HG03378 (cell line): Measurements from ENCODE around the gene MTMR10.

Source experiments
- ATAC-seq: cut with Tn5 transposase; IDR thresholded peaks from one replicate; pipeline ENCODE4 v1.9.1; 2021; ENCODE audit warnings: mild to moderate bottlenecking, moderate library complexity; ENCODE audit not compliant: unreplicated experiment

MTMR10 gene

DNA sequence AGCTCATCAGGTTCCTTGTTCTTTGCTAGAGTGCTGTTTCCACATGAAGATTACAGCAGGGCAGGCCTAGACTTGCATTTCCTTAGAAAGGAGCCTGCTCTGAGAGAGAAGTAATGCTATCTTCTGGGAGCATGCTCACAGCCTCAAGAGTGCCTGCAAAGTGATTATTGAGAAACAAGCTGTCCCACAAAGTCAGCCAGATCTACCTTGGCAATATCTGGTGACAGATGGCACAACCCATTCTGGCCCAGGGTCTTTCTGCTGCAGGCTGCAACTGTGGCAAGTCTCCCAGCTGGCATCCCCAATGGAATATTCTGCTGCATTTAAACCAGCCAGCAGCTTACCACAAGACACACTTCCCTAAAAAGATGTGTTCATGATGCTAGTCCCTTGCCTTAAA, 29.3 kb downstream of the MTMR10 start:
- ATAC-seq = no peak

- no peak for ATAC-seq
Observed at GRCh38 chr15:30958219-30958618, 33.2 kb downstream of the MTMR10 start.

DNA sequence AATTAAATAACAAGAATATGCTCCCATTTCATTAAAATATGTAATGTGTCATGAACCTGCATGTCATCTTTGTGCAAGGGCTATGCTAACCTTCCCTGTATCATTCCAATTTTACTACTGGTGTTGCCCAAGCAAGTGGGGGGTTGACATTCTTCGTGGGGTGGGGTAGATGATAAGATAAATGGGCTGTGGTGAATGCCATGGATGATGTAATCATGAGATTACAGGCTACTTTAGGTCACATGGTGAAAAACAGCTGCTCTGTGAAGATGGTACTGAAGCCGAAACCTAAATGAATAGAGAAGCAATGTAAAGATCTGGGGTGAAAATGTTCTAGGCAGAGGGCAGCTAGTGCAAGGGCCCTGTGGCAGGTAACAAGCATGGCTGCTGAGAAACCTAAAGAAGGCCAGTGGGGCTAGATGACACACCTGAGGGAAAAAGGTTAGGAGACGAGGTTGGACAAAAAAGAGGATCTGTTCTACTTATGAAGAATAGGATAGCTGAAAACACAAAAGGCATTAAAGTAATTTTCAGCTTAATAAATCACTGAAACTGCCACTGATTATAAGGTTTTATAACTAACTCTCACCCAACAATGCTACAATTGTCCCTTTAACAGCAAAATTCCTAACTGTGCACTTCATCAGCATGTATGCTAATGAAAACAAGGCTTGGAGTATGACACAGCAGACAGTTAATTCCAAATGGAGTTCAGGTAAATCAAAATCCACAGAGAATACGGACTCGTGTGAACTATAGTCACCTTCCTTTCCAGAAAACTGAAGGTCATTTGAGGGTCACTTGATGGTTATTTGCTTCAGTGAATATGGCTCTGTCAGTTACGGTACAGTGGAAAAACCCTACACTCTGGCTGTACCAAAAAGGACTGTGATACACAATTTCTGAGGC, 35.0 kb downstream of the MTMR10 start:
- ATAC-seq = no peak

DNA sequence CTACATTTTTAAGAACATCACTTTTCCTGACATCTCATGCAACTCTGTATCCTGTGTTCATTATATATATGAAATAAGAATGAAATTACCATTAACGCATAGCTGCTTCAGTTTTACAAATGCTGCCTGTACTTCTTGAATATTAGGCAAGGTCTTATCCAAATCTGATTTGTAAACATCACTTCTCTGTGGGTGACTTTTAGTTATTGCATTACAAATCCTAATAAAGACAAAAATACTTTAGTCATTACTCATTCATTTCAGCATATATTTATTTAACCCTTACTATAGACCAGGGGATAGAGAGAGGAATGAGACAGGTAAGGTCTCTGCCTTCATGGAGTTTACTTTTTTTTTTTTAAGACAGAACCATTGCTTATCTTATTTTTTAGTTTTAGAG, 36.8 kb downstream of the MTMR10 start:
- no peak for ATAC-seq

DNA sequence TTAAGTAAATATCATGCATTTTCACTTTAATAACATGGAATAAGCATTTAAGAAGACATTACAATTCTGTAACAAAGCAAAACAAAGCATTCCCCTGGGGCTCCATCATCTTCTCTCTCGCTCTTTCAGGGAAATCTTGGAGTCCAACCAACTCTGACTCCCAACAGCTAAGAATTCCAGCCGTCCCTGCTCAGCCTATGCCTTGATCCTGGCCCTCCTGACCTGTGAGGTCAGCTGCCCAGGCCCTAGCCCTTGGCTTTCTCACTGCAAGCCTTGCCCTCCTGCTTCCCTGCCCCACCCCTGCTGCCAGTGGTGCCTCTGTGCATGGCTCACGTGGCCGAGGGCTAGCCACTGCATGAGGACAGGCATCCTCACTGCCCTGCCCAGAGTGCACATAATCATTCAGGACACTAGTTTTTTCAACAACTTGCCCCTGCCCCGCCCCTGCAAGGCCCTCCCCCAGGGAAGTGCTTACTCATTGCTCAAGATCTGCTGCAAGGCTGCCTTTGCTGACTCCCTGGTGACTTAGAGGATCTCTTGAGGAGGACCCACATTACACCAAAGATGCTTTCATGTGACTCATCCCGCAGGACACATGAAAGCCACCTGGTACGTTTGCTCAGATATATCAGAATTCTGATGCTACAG, 37.6 kb downstream of the MTMR10 start:
- no peak for ATAC-seq

- ATAC-seq = no peak
Observed at GRCh38 chr15:30953183-30953582, 38.2 kb downstream of the MTMR10 start.

DNA sequence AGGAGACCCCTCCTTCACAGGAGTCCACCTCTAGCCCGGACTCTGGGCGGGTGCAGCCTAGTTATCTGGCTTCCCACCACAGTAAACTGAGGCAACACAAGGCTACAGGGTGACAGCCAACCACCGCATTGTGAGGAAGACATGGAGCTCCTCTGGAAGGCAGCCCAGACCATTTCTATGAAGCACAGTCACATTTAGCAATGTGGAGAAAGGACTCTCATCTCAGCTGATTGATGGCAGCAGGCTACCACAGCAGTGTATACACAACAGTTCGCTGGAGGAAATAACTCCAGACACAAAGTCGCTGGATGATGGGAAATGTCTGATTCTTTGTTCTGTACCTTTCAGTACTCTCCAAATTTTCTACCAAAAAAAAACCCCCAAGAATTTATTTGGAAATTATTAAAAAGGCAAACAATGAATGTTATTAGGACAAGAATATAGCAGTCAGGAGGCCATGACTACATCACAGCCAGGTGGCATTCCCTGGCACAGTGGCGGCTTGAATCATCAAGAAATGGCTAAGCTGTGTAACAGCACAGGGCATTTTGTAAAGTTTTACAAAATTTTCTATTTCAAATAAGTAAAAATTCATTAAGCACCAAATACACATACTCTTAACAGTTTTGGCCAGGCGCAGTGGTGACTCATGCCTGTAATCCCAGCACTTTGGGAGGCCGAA, 47.6 kb downstream of the MTMR10 start:
- no peak for ATAC-seq

DNA sequence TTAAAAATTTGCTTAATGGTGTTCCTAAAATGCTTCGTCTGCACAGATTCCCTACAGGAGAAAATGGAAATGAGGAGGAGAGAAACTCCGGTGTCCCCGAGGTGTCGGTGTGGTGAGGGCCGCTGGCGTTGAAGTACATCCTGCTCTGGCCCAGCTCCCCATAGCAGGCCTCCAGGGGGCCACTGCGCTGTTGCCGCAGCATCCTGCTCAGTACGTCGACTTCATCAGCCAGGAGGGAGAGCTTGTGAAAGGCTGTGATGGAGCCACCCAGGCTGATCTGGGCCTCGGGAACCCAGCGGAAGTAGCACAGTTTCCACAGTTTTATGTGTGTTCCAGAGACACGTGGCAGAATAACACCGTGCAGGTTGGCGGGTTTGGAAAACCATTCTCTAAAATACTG, 49.9 kb downstream of the MTMR10 start:
- no peak for ATAC-seq

DNA sequence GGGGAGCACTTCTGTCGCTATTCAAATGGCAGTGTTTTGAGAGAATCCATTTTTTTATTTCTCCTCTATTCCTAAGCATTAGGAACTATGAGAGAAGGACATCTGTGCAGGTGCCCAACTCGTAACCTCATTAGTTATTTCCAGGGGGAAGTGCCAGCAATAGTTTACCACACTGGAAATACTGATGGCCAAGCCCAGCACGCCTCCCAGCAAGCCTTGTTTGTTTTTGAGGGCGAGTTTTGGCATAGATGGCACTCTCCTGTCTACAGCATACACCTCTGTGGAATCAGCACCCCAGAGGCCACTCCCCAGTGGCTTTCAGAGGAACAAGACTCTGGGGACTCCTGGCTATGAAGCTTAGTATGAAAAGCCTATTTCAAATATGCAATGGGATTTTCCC, 51.1 kb downstream of the MTMR10 start:
- no peak for ATAC-seq

DNA sequence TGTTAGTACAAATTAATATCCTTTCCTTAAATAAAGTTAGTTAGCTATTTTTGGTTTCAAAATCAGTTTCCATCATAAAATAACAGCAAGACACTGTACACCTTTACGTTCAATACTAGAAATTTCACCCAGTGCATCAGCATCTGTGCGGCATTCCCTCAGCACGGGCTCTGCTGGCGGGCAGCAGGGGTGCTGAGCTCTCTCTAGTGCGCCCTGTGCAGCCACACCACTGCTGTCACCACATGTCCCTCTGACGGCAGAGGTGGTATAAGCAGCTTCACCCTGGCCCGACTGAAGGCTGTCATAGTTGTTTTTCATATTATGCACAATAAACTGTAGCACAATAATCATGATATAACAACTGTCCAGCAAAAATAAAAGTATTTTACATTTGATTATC, 52.3 kb downstream of the MTMR10 start:
- no peak for ATAC-seq

GRCh38 chr15:30933293-30933692, 58.1 kb downstream of the MTMR10 start:
- ATAC-seq = no peak

DNA sequence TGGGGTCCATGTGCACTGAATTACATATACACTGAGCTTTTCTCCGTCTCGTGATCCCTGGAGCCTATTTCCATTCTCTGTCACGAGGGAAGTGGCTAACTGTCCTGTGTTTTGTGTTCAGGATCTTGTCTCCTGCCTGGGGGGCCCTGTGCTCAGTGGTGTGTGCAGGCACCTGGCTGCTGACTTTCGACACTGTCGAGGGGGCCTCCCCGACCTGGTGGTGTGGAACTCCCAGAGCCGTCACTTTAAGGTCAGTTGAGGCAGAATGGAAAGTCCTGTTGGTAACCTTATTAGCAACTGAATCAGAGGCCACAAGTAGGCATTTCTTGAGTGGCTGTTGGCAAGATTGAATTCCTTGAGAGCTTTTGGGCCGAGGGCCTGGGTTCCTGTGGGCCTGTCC, 61.0 kb downstream of the MTMR10 start:
- ATAC-seq = no peak

GRCh38 chr15:30929982-30930381, 61.4 kb downstream of the MTMR10 start:
- no peak for ATAC-seq

DNA sequence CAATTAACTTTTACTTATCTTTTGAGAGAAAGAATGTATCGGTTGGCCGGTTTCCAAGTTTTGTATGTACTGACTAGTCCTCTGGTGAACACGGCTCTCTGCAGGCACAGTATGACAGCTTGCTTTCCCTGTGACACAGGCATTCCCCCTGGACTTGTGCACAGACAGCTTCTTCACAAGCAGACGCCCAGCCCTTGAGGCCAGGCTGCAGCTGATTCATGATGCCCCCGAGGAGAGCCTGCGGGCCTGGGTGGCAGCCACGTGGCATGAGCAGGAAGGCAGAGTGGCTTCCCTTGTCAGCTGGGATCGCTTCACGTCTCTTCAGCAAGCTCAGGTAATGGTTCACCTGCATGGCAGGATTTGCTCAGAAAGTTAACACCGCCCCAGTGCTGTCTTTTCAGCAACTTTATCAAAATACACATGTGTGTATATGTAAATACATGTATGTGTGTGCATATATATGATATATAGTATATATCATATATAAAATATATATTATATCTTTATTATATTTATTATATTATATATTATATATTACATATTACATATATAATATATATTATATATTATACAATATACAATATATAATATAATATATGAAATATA, 62.3 kb downstream of the MTMR10 start:
- ATAC-seq = no peak

DNA sequence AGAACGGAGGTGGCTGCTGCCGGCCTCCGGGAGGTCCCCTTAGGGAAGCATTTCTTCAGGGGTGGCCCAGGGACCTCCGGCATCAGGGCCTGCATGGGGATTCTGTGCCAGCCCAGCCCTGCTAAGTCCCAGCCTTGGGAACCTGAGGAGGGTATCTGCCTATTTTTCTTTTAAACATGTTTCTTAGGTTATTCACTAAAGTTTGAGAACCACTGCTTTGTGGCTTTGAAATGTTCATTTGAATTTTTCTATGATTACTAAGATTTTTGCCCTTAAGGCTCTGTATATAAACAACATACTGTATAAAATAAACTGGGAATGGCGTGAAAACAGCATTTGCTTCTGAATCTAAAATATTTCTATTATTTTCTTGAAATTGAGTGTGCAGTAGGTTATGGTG, 63.4 kb downstream of the MTMR10 start:
- ATAC-seq = no peak

DNA sequence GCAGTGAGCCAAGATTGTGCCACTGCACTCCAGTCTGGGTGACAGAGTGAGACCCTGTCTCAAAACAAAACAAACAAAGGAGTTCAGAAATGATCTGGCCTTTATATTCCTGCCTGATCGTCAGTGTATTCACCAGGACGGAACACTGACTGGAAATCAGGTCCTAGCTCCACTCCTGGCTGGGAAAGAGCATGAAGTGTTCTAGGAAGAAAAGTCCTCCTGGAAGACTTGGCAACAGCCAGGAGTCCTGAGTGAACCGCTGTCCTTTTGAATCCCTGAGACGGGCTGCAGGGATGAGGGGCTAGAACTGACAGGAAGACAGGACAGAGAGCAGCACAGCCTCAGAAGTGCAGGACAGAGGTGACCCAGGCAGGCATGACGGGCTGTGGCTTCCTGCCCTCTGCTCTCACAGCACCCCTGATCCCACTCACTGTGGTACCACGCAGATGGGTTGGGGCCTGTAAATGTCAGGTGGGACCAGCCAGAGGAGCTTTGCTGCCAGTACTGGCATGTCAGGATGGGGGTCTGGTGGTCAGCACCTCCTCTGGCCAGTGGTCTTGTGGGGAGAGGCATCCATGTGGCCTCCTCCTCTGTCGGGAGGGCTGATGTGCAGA, 64.2 kb downstream of the MTMR10 start:
- ATAC-seq = no peak

- no peak for ATAC-seq
Observed at GRCh38 chr15:30926161-30926560, 65.3 kb downstream of the MTMR10 start.

DNA sequence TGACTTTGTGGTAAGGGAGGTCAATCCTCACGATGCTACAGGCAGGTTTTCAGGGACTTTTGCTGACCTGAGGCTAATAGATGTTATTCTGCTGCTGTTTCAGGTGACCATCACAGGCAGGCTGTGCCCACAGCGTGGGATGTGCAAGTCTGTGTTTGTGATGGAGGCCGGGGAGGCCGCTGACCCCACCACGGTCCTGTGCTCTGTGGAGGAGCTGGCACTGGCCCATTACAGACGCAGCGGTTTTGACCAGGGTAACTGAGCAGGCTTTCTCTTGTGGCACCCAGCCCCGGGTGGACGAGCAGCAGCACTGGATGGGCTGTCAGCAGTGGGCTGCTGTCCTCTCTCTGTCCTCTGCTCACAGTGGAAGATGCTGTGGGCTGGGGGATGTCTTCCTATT, 65.7 kb downstream of the MTMR10 start:
- ATAC-seq = no peak

GRCh38 chr15:30924353-30924752, 67.1 kb downstream of the MTMR10 start:
- no peak for ATAC-seq

DNA sequence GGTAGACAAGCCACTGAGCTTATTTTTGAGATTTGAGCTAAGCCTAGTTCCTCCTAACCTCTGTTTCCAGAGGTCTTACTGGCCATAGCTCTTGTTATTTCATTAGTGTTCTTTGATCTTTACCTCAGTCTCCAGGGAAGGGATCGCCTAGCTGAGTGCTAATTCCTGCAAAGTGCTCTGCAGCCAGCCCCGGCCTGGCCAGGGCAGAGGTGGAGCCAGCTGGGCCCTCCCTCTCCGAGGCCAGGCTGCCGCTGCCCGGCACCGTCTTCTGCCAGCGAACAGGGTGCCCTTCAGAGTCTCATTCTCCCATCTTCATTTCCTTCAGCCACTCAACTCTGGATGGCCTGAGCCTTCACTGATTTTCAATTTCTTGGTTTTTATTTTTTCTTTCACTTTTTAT, 68.0 kb downstream of the MTMR10 start:
- no peak for ATAC-seq
